Epithelial cell of proximal tubule (primary cell): ENCODE data around the gene SLC25A10. TPM values are rescaled to one million over a fixed set of nuclear protein-coding genes. Genes with fewer than 3 reads are reported as not detected.
"Not testable (repeated sequence)": the region's sequence is repeated elsewhere in the genome, so short reads cannot be mapped to it uniquely, and the experiment has no call there.

Experiments used
- DNase-seq: peaks from one replicate; pipeline ENCODE4 v3.0.0-alpha.2; 2011; ENCODE audit warnings: low read depth
- H3K4me3 ChIP-seq: 2 replicates; pipeline ENCODE4 v1.5.1; 2011; ENCODE audit warnings: low read depth, mild to moderate bottlenecking, low read length
- CTCF ChIP-seq: conservative IDR thresholded peaks from 2 replicates; pipeline ENCODE4 v1.5.1; 2012; ENCODE audit warnings: low read depth, mild to moderate bottlenecking, low read length
- total RNA-seq: library from RNA; depleted of rRNA; stranded (reverse); fragments of >200 nt; gene quantifications from 2 replicates; pipeline ENCODE4 v1.2.3, GENCODE V29; 2015

The SLC25A10 gene
- total RNA-seq, 1 donor from 2014 or later, result 60.1 TPM

DNA sequence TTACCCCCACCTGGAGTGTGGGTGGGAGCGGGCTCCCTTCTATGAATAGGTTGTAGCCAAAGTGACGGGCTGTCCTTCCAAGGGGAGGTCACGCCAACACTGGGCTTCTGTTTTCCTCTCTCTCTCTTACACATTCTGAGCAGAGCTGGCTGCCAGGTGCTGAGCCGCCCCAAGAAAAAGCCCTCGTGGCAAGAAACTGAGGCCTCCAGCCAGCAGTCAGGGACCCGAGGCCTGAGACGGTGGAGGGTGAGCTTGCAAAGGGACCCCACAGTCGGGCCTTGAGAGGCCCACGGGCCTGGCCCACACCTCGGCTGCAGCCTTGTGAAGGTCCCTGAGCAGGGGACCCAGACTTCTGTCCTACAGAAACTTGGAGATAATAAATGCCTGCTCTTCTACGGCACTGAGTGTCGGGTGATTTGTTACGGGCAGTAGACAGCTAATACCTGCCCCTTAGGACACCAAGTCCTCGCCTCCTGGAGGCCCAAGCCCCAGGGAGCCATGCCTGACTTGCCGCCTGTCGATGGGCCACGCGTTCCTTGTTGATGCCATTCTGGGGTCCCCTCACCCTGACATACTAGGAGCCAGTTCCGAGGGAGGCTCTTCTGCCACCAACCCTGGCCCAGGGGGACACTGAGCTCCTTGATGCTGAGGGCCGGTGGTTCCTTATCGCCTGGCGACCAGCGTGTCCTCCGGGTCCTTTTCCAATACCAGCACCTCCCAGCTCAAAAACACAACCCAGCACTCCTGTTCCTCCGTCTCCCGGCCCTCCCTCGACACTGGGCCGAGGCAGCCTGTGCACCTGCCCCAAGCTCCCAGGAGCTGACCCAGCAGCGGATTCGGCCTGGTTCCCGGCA is 26.1 kb downstream of the SLC25A10 start:
- no peak for TF ChIP-seq CTCF
- no peak for DNase-seq
- no peak overlapping the region for H3K4me3 ChIP-seq

- H3K4me3 ChIP-seq, result no peak overlapping the region
- no peak for TF ChIP-seq CTCF
- no peak for DNase-seq
These were observed 26.8 kb downstream of the SLC25A10 start for GRCh38 chr17:81738801-81739393.

DNA sequence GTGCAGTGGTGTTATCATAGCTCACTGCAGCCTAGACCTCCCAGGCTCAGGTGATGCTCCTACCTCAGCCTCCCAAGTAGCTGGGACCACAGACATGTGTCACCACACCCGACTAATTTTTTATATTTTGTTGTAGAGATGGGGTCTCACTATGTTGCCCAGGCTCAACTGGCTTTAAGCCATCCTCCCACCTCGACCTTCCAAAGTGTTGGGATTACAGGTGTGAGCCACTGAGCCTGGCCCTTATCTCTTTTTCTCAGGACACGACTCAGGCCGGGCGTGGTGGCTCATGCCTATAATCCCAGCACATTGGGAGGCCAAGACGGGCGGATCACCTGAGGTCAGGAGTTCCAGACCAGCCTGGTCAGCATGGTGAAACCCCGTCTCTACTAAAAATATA is 27.5 kb downstream of the SLC25A10 start:
- H3K4me3 ChIP-seq, DNase-seq: not testable (repeated sequence)

GRCh38 chr17:81740395-81740961 is 28.4 kb downstream of the SLC25A10 start:
- DNase-seq, result no peak
- no peak for TF ChIP-seq CTCF
- H3K4me3 ChIP-seq, result no peak overlapping the region

DNA sequence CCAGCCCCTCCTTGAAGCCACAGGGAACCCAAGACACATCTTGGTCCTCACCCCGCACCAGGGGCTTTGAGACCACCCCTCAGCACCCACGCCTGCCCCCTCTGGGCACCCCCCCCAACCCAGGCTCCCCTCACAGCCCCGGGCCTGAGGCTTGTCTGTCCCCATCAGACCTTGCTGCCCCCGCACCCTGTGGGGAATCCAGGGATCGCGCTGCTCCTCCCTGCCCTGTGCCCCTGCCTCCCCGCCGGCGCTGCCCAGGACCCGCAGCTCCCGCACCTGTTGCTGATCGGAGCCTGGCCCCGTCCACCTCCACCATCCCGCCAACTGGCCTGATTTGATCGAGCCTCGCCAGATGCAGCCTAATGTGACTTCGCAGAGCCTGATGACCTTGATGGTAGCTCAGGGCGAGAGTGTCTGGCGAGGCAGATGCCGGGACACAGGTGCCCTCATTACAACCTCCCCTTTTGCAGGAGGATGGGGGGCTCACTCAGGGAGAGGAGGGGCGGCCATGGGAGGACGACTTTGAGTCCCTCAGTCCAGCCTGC is 29.0 kb downstream of the SLC25A10 start:
- no peak for DNase-seq
- no peak overlapping the region for H3K4me3 ChIP-seq
- no peak for TF ChIP-seq CTCF

GRCh38 chr17:81741594-81742452 is 29.7 kb downstream of the SLC25A10 start:
- no peak for TF ChIP-seq CTCF
- DNase-seq, result no peak
- no peak overlapping the region for H3K4me3 ChIP-seq

Other genes with a start within 250 kb of the SLC25A10 start
- gene ACTG1, start 199.5 kb upstream of the SLC25A10 start, total RNA-seq, result 8,322 and 8,951 TPM in 2 replicates
- gene FSCN2, start 183.9 kb upstream of the SLC25A10 start, total RNA-seq, result 0.51 TPM in 1 of 2 replicates, not detected in the other
- gene FAAP100, start 159.9 kb upstream of the SLC25A10 start, total RNA-seq, result 33.8 and 38.2 TPM in 2 replicates
- gene NPLOC4, start 75.2 kb upstream of the SLC25A10 start, total RNA-seq, result 51.9 and 81.4 TPM in 2 replicates
- gene TSPAN10, start 75.1 kb upstream of the SLC25A10 start, total RNA-seq, result 0.14 and 0.29 TPM in 2 replicates
- 14.2 and 23.5 TPM in 2 replicates for gene PDE6G, start 55.7 kb upstream of the SLC25A10 start, total RNA-seq
- gene OXLD1, start 45.7 kb upstream of the SLC25A10 start, total RNA-seq, result 24.4 and 30.6 TPM in 2 replicates
- gene CCDC137, start 45.5 kb upstream of the SLC25A10 start, total RNA-seq, result 32.7 and 33.2 TPM in 2 replicates
- 43.5 and 59.0 TPM in 2 replicates for gene ARL16, start 28.5 kb upstream of the SLC25A10 start, total RNA-seq
- gene HGS, start 28.3 kb upstream of the SLC25A10 start, total RNA-seq, result 122 and 144 TPM in 2 replicates
- gene MRPL12, start 8.9 kb upstream of the SLC25A10 start, total RNA-seq, result 127 and 218 TPM in 2 replicates
- gene GCGR, start 91.9 kb downstream of the SLC25A10 start, total RNA-seq, result not detected in 2 replicates
- gene MCRIP1, start 121.0 kb downstream of the SLC25A10 start, total RNA-seq, result 111 and 153 TPM in 2 replicates
- 0.17 and 0.36 TPM in 2 replicates for gene PPP1R27, start 122.8 kb downstream of the SLC25A10 start, total RNA-seq
- 932 and 1,272 TPM in 2 replicates for gene P4HB, start 148.3 kb downstream of the SLC25A10 start, total RNA-seq
- gene ARHGDIA, start 159.1 kb downstream of the SLC25A10 start, total RNA-seq, result 272 and 414 TPM in 2 replicates
- gene ALYREF, start 179.3 kb downstream of the SLC25A10 start, total RNA-seq, result 179 and 367 TPM in 2 replicates
- gene ANAPC11, start 179.4 kb downstream of the SLC25A10 start, total RNA-seq, result 280 and 313 TPM in 2 replicates
- gene NPB, start 190.0 kb downstream of the SLC25A10 start, total RNA-seq, result 0.58 and 2.6 TPM in 2 replicates
- 24.3 and 95.4 TPM in 2 replicates for gene PCYT2, start 199.1 kb downstream of the SLC25A10 start, total RNA-seq
- 28.5 and 38.1 TPM in 2 replicates for gene SIRT7, start 205.9 kb downstream of the SLC25A10 start, total RNA-seq
- gene MAFG, start 215.5 kb downstream of the SLC25A10 start, total RNA-seq, result 16.1 and 18.5 TPM in 2 replicates
- 54.3 and 109 TPM in 2 replicates for gene PYCR1, start 225.0 kb downstream of the SLC25A10 start, total RNA-seq
- not detected in 2 replicates for gene MYADML2, start 234.9 kb downstream of the SLC25A10 start, total RNA-seq
- gene NOTUM, start 248.9 kb downstream of the SLC25A10 start, total RNA-seq, result not detected in 2 replicates